Stimulated activated CD4-positive, alpha-beta T cell treated with anti-CD3 and anti-CD28 coated beads, Interleukin-4, amount 100 ng/mL, for 48 hours (primary cell): ENCODE results near the gene CTNNB1.

Experiments used
- DNase-seq, 2 donors: peaks; one replicate each; pipeline ENCODE4 v3.0.0-alpha.2; 2020; ENCODE audit warnings: low read depth in 2 of 2

CTNNB1 gene

DNA sequence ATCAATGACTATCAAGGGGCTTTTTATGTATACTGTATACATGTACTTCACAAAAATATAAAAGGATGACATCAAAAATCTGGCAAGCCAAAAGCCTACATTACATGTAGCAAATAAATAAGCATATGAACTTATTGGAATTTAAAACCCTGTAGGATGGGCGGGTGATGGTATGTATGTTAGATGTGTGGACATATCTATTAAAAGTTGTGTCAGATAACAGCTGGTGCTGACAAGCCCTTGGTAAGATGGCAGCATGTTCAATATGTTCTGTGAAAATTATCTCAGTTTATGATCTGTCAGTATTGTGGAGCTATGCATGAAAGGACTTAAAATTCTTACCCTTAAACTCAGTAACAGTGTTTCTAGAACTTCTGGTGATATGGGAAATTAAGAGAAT, 20.1 kb downstream of the CTNNB1 start:
- no peak for DNase-seq

DNA sequence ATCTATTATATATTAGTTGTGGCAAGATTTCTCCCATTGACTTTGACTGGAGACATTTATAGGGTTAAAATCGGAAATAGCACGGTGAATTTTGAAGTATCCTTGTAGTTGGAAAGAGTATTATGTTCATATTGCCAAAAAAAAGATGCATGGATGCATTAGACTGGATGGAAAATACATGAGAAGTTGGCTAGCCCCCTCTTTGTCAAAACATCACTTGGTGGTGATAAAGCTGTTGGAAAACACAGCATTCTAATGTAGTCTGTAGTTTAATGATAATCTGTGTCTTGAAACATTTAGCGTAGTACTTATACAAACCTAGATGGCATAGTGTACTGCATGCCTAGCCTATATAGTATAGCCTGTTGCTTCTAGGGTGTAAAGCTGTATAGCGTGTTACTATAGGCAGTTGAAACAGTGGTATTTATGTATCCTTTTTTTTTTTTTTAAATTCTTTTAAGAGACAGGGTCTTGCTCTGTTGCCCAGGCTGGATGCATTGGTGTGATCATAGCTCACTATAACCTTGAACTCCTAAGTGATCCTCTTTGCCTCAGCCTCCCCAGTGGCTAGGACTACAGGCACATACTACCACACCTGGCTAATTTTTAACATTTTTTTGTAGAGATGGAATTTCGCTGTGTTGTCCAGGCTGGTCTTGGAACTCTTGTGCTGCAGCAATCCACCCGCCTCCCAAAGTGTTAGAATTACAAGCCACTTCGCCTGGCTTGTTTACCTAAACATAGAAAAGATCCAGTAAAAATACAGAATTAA, 21.8 kb downstream of the CTNNB1 start:
- DNase-seq = no peak

GRCh38 chr3:41222012-41222411, 22.7 kb downstream of the CTNNB1 start:
- DNase-seq = no peak

DNA sequence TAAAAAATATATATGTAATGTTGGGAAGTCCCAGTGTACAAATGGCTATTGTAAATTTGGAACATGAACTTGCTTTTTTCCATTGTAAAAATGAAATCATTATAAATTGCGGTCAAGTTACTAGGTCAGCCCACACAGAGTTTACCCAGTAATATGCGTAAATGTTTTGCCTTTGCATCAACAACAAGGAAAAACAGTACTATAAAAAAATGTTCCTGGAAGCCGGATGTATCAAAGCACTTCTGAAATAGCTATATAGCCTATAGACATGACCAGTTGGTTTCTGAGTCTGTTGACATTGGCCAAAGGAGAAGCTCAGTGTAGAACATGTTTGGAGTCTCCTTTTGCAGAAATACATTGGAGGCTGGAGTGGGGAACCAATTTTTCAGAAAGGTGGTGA, 23.2 kb downstream of the CTNNB1 start:
- no peak for DNase-seq

GRCh38 chr3:41223078-41223477, 23.8 kb downstream of the CTNNB1 start:
- no peak for DNase-seq

- DNase-seq = no peak
Observed at GRCh38 chr3:41223691-41224090, 24.4 kb downstream of the CTNNB1 start.

GRCh38 chr3:41224120-41224806, 25.0 kb downstream of the CTNNB1 start:
- DNase-seq = no peak

- no peak for DNase-seq
Observed at GRCh38 chr3:41234823-41235721, 35.8 kb downstream of the CTNNB1 start.

DNA sequence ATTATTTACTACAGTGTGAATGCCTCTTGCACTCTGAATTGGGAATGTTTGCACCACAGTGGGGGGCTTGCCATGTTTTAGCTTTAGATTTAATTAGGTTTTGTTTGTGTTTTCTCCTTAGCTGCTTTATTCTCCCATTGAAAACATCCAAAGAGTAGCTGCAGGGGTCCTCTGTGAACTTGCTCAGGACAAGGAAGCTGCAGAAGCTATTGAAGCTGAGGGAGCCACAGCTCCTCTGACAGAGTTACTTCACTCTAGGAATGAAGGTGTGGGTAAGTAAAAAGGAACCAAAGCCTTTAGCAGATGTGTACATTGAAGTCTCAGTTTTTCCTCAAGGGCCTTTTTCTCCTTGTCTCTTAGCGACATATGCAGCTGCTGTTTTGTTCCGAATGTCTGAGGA, 36.9 kb downstream of the CTNNB1 start:
- no peak for DNase-seq

DNA sequence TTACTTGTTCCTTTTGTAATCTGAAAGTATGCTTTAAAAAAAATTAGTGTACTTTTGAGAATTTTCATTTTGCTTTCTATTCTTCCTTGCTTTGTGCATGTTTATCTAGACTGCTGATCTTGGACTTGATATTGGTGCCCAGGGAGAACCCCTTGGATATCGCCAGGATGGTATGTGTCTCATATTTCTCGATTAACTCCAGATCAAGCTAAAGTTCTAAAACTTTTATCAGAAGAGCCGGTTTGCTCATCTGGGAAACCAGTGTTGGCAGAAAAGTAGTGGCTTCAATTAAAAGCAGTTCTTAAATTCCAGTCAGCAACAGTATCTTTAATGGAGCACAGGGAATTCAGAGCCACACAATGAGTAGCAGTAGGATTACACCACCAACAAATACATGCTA, 38.6 kb downstream of the CTNNB1 start:
- DNase-seq = no peak

- DNase-seq = no peak
Observed at GRCh38 chr3:41239587-41239986, 40.3 kb downstream of the CTNNB1 start.

- no peak for DNase-seq
Observed at GRCh38 chr3:41241161-41241560, 41.9 kb downstream of the CTNNB1 start.

DNA sequence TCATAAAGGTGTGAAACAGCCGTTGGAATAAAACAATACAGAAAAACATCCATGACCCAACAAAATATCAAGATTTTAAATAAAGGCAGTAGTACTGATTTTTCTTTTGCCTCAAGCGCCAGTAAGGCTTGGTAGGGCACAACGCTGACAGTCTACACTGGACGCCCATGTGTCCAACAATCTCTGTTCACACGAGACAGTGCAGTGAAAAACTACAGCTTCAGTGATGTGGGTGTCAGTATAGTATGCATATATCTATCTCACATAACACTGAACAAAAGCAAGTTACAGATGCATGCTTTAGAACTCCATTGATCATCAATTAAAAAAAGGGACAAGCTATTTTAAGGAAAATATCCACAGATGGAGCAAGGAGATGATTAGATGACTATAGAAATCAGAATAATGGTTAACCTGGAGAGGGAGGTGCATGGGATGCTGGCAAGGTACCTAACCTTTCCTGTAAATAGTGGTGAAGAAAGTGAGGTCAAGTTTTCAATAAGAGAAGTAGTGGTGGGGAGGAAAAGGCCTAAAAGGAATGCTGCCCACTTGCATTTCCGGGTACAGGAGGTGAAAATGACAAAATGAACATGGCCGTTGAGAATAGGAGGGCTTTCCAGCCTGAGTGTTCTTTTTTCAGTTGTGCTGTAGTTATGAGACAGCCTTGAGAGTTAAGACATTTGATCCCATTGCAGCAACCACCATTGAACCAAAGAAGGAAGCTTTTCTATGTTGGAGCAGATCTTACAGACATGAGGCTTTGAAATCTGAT, 42.7 kb downstream of the CTNNB1 start:
- DNase-seq = no peak

- no peak for DNase-seq
Observed at GRCh38 chr3:41243183-41243582, 43.9 kb downstream of the CTNNB1 start.

DNA sequence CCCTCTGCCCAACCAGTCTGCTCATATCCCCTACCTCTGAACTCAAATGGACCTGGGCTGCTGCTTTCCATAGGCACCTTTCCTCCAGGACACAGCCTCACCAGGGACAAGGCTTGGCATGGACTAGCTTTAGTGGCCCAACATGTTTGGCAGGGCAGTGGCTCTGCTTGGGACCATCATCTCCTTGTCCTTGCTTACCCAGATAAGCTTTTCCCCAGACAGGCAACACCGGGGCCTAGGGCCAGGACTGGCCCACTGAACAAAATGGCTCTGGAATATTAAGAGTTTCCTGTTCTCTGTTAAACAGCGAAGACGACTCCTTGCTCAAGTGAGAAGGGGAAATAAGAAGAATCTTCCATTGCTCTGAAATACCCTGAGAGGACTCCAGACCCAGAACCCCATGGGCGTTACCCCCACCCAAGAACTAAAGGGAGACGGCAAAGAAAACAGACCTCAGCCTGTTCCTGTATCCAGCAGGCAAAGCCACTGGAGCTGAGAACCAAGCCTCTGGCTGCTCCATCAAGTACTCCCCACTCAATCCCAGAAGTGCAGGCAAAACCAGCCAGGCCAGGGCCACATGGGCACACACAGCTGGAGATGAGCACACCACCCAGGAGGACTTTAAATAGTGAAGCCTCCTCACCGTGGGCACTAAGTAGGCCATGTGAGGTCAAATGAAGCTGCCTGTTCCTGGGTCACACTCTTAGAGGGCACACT, 45.5 kb downstream of the CTNNB1 start:
- no peak for DNase-seq

GRCh38 chr3:41247055-41248004, 48.0 kb downstream of the CTNNB1 start:
- DNase-seq = no peak

GRCh38 chr3:41248525-41248924, 49.2 kb downstream of the CTNNB1 start:
- DNase-seq = no peak

DNA sequence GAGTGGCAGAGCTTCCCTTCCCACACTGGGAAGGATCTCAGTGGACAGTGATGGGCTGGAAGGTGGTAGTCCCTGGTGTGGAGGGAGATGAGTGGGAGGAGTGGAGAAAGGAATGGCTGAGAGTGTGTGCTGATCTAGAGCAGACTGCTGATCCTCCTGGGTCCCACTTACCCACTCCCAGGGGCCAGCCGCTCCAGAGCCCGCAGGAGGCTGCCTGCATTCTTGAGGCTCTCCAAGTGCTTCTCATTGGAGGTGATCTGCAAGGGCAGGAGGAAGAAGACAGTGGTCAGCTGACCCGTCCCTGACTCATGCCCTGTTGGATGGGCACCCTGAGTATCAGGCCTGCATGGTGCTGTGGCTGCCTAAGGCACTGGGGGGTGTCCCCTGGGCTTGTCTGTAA, 50.0 kb downstream of the CTNNB1 start:
- DNase-seq = no peak

GRCh38 chr3:41250825-41251224, 51.5 kb downstream of the CTNNB1 start:
- no peak for DNase-seq

DNA sequence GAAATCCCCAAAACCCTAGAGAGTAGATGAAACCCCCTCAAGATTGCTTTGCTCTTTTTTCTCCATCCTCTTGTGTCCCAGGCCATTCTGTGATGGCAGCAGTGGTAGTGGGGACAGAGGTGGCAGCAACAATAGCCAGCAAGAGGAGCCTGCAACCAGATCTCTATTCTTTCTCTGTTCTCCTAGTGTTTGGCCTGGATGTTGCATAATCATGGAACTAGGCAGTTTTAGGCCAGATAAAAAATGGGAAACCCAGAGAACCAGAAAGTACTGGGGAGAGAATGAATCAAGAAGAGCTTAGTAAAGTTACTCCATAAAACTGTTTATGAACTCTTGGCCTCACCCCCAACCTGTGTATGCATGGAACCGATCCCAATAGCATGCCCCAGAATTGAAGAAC, 52.3 kb downstream of the CTNNB1 start:
- no peak for DNase-seq
